ENCODE measurements around the gene PPP3R1. TPM values are rescaled to one million over a fixed set of nuclear protein-coding genes. Genes with fewer than 3 reads are reported as not detected.

Gene PPP3R1
- total RNA-seq, 1 donor from 2014 or later: 56.4 TPM

DNA sequence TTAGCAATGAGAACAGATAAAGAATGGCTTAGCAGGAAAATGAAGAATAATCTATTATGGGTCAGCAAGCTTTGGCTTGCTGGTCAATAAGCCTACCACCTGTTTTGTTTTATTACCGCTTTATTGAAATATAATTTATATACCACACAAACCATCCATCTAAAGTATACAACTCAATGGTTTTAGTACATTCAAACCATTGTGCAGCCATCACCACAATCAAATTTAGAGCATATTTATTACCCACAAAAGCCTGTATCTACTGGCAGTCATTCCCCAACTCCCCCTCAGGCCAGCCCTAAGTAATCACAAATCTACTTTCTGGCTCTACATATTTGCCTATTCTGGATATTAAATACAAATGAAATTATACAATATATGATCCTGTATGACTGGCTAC lies 17.2 kb downstream of the PPP3R1 start:
- TF ChIP-seq, protein P1, sequence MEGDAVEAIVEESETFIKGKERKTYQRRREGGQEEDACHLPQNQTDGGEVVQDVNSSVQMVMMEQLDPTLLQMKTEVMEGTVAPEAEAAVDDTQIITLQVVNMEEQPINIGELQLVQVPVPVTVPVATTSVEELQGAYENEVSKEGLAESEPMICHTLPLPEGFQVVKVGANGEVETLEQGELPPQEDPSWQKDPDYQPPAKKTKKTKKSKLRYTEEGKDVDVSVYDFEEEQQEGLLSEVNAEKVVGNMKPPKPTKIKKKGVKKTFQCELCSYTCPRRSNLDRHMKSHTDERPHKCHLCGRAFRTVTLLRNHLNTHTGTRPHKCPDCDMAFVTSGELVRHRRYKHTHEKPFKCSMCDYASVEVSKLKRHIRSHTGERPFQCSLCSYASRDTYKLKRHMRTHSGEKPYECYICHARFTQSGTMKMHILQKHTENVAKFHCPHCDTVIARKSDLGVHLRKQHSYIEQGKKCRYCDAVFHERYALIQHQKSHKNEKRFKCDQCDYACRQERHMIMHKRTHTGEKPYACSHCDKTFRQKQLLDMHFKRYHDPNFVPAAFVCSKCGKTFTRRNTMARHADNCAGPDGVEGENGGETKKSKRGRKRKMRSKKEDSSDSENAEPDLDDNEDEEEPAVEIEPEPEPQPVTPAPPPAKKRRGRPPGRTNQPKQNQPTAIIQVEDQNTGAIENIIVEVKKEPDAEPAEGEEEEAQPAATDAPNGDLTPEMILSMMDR (conservative IDR thresholded peaks at IDR 0.05): no peak
- Mint-ChIP-seq H3K27me3 (ENCODE audit: low read depth) (no peaks in the 10 kb centered on the region), H3K27ac (ENCODE audit: unreplicated experiment) (no peak overlapping the region), H3K9me3 (no peaks in the 10 kb centered on the region), H3K4me1 (peaks cover 32% of the 10 kb centered on the region), H3K4me3 (no peak overlapping the region), H3K36me3 (ENCODE audit: low read depth) (no peaks in the 10 kb centered on the region)
- DNase-seq (ENCODE audit: low read depth, low spot score): no peak

DNA sequence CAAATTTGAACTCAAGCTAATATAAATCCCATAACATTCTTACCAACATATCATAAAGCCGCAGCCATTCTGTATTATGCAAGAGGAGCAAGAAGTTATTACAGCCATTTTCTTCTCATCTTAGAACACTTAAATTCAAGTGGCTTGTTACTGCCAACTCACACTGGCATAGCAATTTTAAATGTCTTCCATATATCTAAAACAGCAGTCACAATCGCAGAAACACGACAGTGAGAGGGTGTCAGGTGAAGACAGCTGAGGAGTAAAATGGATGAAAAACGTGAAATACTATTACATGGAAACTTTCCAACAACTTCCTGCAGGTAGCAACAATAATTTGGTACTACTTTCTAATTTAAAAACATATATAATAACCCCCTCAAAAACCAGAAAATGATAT lies 17.9 kb downstream of the PPP3R1 start:
- Mint-ChIP-seq H3K36me3 (ENCODE audit: low read depth) (no peaks in the 10 kb centered on the region), H3K4me3 (no peak overlapping the region), H3K9me3 (no peaks in the 10 kb centered on the region), H3K4me1 (peaks cover 31% of the 10 kb centered on the region), H3K27ac (ENCODE audit: unreplicated experiment) (no peak overlapping the region), H3K27me3 (ENCODE audit: low read depth) (no peaks in the 10 kb centered on the region)
- TF ChIP-seq, protein P1 (conservative IDR thresholded peaks at IDR 0.05): no peak
- DNase-seq (ENCODE audit: low read depth, low spot score): no peak

DNA sequence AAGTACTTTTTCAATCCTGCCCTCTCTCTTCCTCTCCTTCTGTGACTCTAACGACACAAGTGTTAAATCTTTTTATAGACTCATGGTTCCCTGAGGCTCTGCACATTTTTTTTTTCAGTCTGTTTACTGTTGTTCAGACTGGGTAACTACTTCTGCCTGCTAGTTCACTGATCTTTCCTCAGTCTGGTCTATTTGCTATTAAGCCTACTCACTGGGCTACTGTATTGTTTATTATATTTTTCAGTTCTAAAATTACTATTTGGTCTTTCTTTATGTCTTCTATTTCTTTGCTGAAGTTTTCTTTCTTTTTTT lies 21.3 kb downstream of the PPP3R1 start:
- Mint-ChIP-seq H3K9me3 (no peaks in the 10 kb centered on the region), H3K27me3 (ENCODE audit: low read depth) (no peaks in the 10 kb centered on the region), H3K4me3 (no peak overlapping the region), H3K27ac (ENCODE audit: unreplicated experiment) (peak overlapping the region; percentile 5), H3K4me1 (peaks cover 25% of the 10 kb centered on the region), H3K36me3 (ENCODE audit: low read depth) (no peaks in the 10 kb centered on the region)
- TF ChIP-seq, protein P1 (conservative IDR thresholded peaks at IDR 0.05): no peak
- DNase-seq (ENCODE audit: low read depth, low spot score): no peak

DNA sequence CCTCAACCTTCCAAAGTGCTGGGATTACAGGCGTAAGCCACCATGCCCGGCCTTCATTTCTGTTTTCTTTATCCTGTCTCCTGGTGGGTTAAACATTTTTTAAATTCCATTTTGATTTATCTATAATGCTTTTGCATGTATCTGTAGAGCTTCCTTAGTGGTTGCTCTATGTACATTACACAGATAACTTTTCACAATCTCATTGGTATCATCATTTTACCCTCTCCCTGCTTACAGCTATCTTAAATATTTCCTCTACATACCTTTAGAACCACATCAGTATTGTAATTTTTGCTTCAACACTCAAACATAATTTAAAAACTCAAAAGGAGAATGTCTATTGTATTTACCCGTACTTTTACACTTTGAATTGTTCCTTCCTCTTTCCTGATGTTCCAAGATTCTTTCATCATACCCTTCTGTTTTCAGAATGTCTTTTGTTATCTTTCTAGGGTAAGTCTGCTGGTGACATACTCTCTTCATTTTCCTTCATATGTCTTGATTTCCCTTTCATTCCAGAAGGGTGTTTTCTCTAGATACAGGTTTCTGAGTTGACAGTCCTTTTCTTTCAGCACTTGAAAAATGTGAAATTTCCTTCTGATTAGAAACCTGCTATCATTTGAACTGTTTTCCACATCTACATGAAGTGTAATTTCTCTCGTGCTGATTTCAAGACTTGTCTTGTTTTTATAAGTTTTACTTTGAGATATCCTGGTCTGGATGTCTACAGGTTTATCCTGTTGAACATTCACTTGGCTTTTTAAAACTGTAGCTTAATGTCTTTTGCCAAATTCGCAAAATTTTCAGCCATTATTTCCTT lies 21.9 kb downstream of the PPP3R1 start:
- no peaks in the 10 kb centered on the region for H3K27me3 Mint-ChIP-seq (ENCODE audit: low read depth)
- no peaks in the 10 kb centered on the region for H3K9me3 Mint-ChIP-seq
- no peak overlapping the region for H3K27ac Mint-ChIP-seq (ENCODE audit: unreplicated experiment)
- H3K36me3 Mint-ChIP-seq (ENCODE audit: low read depth): no peaks in the 10 kb centered on the region
- TF ChIP-seq, protein P1 (conservative IDR thresholded peaks at IDR 0.05): no peak
- H3K4me1 Mint-ChIP-seq: peaks cover 29% of the 10 kb centered on the region
- no peak overlapping the region for H3K4me3 Mint-ChIP-seq
- no peak for DNase-seq (ENCODE audit: low read depth, low spot score)

DNA sequence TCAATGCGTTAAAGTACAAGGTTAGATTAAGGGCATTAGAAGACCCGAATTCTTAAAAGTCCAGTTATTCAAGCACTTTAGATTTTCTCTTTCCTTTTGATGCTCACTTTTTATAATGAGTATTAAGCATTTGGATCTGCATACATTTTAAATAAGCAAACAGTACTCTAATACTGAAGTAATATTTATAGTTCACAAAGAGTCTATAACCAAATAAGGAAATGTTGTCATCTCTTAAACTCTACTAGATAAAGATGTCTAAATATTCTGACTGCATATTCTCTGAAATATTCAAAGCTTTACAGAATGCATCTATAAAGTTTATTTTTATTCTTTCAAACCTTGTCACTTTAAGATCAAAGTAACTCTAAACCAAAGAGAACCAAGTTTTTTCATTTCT lies 25.5 kb downstream of the PPP3R1 start:
- DNase-seq (ENCODE audit: low read depth, low spot score): no peak
- peaks cover 5% of the 10 kb centered on the region for H3K36me3 Mint-ChIP-seq (ENCODE audit: low read depth)
- no peak overlapping the region for H3K27ac Mint-ChIP-seq (ENCODE audit: unreplicated experiment)
- TF ChIP-seq, protein P1 (conservative IDR thresholded peaks at IDR 0.05): no peak
- no peaks in the 10 kb centered on the region for H3K27me3 Mint-ChIP-seq (ENCODE audit: low read depth)
- no peaks in the 10 kb centered on the region for H3K9me3 Mint-ChIP-seq
- peaks cover 47% of the 10 kb centered on the region for H3K4me1 Mint-ChIP-seq
- no peak overlapping the region for H3K4me3 Mint-ChIP-seq

Measured in neural crest cell (in vitro differentiated cells).